Trophoblast cell (in vitro differentiated cells and primary cell): ENCODE measurements around the gene CAPZB.

ENCODE experiments used
- DNase-seq, 2 donors: peaks; one replicate each; pipeline ENCODE4 v3.0.0-alpha.2; 2016
- H2AFZ ChIP-seq: 2 replicates; pipeline ENCODE4 v1.6.1; 2013; ENCODE audit warnings: low read length, moderate library complexity, mild to moderate bottlenecking; ENCODE audit not compliant: insufficient read depth, poor library complexity
- H2AK5ac ChIP-seq: 2 replicates; pipeline ENCODE4 v1.6.1; 2013; ENCODE audit warnings: mild to moderate bottlenecking, low read length
- H2BK120ac ChIP-seq: 2 replicates; pipeline ENCODE4 v1.6.1; 2013; ENCODE audit warnings: low read length, mild to moderate bottlenecking, moderate library complexity; ENCODE audit not compliant: insufficient read depth, poor library complexity
- H2BK12ac ChIP-seq: 2 replicates; pipeline ENCODE4 v1.6.1; 2013; ENCODE audit warnings: mild to moderate bottlenecking, low read length, moderate library complexity
- H2BK5ac ChIP-seq: 2 replicates; pipeline ENCODE4 v1.6.1; 2013; ENCODE audit warnings: low read length, low read depth, moderate library complexity, mild to moderate bottlenecking; ENCODE audit not compliant: poor library complexity
- H3K14ac ChIP-seq: 2 replicates; pipeline ENCODE4 v1.6.1; 2013; ENCODE audit warnings: mild to moderate bottlenecking, low read length
- H3K18ac ChIP-seq: 2 replicates; pipeline ENCODE4 v1.6.1; 2013; ENCODE audit warnings: mild to moderate bottlenecking, low read length
- H3K23ac ChIP-seq: 2 replicates; pipeline ENCODE4 v1.6.1; 2013; ENCODE audit warnings: low read length
- H3K27ac ChIP-seq: 2 replicates; pipeline ENCODE4 v1.5.1; 2013; ENCODE audit warnings: low read depth, mild to moderate bottlenecking, inconsistent platforms, low read length, moderate library complexity
- H3K27me3 ChIP-seq: 2 replicates; pipeline ENCODE4 v1.6.1; 2013; ENCODE audit warnings: inconsistent platforms, mild to moderate bottlenecking, low read length, moderate library complexity; ENCODE audit not compliant: insufficient read depth
- H3K36me3 ChIP-seq, 2 experiments: 1 replicate in 1 of 2; 2 replicates in 1 of 2; pipeline ENCODE4 v1.6.1; 2013; ENCODE audit warnings: low read length in 2 of 2, mild to moderate bottlenecking in 2 of 2, moderate library complexity in 1 of 2; ENCODE audit not compliant: insufficient read depth in 2 of 2, control insufficient read depth in 1 of 2
- H3K4ac ChIP-seq: 2 replicates; pipeline ENCODE4 v1.6.1; 2013; ENCODE audit warnings: low read depth, mild to moderate bottlenecking, low read length, moderate library complexity
- H3K4me1 ChIP-seq, 2 experiments: 1 replicate in 1 of 2; 2 replicates in 1 of 2; pipeline ENCODE4 v1.6.1; 2013; ENCODE audit warnings: low read length in 2 of 2, mild to moderate bottlenecking in 2 of 2, moderate library complexity in 1 of 2; ENCODE audit not compliant: insufficient read depth in 2 of 2, control insufficient read depth in 1 of 2
- H3K4me2 ChIP-seq: 2 replicates; pipeline ENCODE4 v1.6.1; 2013; ENCODE audit warnings: inconsistent platforms, mild to moderate bottlenecking, low read length, moderate library complexity
- H3K4me3 ChIP-seq: 2 replicates; pipeline ENCODE4 v1.5.1; 2013; ENCODE audit warnings: mild to moderate bottlenecking, low read depth, low read length, inconsistent platforms
- H3K79me1 ChIP-seq: one replicate; pipeline ENCODE4 v1.6.1; 2013; ENCODE audit warnings: low read length
- H3K79me2 ChIP-seq: 2 replicates; pipeline ENCODE4 v1.6.1; 2013; ENCODE audit warnings: low read length, mild to moderate bottlenecking; ENCODE audit not compliant: control insufficient read depth, insufficient read depth, poor library complexity
- H3K9ac ChIP-seq: 2 replicates; pipeline ENCODE4 v1.6.1; 2013; ENCODE audit warnings: mild to moderate bottlenecking, low read length
- H3K9me3 ChIP-seq: 2 replicates; pipeline ENCODE4 v1.6.1; 2013; ENCODE audit warnings: low read depth, mild to moderate bottlenecking, control low read depth, inconsistent platforms, low read length; ENCODE audit not compliant: insufficient read depth
- H4K12ac ChIP-seq: 2 replicates; pipeline ENCODE4 v1.6.1; 2013; ENCODE audit warnings: low read depth, mild to moderate bottlenecking, low read length, moderate library complexity
- H4K8ac ChIP-seq: 2 replicates; pipeline ENCODE4 v1.6.1; 2013; ENCODE audit warnings: low read depth, mild to moderate bottlenecking, low read length, moderate library complexity
- H4K91ac ChIP-seq: one replicate; pipeline ENCODE4 v1.6.1; 2013; ENCODE audit warnings: low read depth, mild to moderate bottlenecking, low read length, moderate library complexity
- WGBS: extraction: QIAGEN DNeasy Blood & Tissue Kit; methylation state at CpG from one replicate; pipeline ENCODE4 v1.1.7; 2013; ENCODE audit warnings: missing lambda C conversion rate; ENCODE audit not compliant: insufficient read length, insufficient coverage; ENCODE audit errors: extremely low coverage; 5-methylcytosine and 5-hydroxymethylcytosine counted together

Gene CAPZB

DNA sequence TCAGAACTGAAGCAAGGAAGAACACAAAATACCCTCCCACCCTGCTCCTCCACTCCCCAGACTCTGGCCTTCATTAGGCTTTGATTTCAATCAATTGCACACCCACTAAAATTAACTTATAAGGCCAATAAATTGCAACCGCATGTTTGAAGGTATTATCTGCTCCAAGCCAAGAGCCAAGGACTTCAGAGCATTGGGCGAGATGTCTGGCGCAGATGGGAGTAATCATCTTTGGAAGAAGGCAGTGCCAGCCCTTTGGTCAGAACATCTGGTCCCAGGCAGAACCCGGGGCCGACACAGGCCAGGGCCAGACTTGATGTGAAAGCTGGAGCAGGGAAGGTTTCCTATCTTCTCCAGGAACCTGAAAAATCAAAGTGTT lies 113.2 kb downstream of the CAPZB start:
- H2AK5ac ChIP-seq, result no peak overlapping the region
- no peak overlapping the region for H4K12ac ChIP-seq
- no peak overlapping the region for H3K27ac ChIP-seq
- peaks cover 37 to 53% of the 10 kb centered on the region in 2 experiments for H3K36me3 ChIP-seq
- no CpG with 5 or more reads among the region's 5 CpGs for WGBS
- no peak overlapping the region for H3K4me2 ChIP-seq
- no peak overlapping the region for H3K9ac ChIP-seq
- no peak overlapping the region for H3K4me3 ChIP-seq
- no peak overlapping the region for H2BK5ac ChIP-seq
- peaks cover 2% of the 10 kb centered on the region for H3K79me1 ChIP-seq
- H2AFZ ChIP-seq, result no peak overlapping the region
- no peak overlapping the region for H3K18ac ChIP-seq
- no peak overlapping the region for H2BK120ac ChIP-seq
- peaks cover 3% of the 10 kb centered on the region for H3K9me3 ChIP-seq
- no peaks in the 10 kb centered on the region for H3K27me3 ChIP-seq
- no peak overlapping the region for H4K91ac ChIP-seq
- H3K14ac ChIP-seq, result no peak overlapping the region
- no peak overlapping the region for H3K4ac ChIP-seq
- H2BK12ac ChIP-seq, result no peak overlapping the region
- H3K23ac ChIP-seq, result no peak overlapping the region
- no peaks in the 10 kb centered on the region for H3K79me2 ChIP-seq
- no peak for DNase-seq
- no peak overlapping the region for H4K8ac ChIP-seq
- peaks cover 19% of the 10 kb centered on the region in 2 experiments for H3K4me1 ChIP-seq

DNA sequence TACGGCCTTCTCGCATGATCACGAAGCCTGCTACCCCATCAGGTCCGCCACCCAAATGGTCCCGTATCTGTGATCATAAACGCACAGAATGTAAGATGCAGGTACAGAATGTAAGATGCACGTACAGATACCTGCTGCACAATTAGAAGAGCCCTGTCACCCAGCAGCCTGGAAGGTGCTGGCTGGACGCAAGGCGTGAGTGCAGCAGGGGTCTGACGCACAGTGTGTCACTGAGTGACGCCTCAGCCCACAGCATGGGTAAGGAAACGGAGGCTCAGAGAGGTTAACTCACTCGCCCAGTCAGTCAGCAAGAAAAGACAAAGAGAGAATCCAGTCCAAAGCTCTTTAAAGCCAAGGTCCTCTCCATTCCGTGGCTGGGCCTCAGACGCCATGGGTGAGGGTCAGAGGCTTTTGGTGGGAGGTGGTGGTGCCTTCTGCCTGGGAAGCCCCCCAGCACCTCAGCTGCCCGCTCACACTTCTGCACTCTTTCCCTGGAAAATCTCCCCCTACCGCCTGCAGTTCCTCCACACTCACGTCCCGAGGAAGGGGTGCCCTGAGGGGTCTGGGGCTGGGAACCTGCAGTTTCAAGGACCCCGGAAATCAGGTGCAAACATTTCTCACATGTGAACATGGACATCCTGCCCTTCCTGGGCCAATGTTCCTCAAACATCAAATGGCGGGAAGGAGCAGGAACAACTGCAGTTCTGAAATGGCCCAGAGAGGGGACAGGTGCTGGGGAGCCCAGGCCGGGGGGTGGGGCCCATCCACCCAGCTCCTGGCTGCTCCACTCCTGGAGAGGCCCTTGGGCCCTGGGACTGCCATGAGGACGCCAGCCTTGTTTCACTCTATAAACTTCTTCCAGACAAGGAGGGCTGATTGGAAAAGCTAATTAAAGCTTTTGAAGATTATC lies 113.9 kb downstream of the CAPZB start:
- no peaks in the 10 kb centered on the region for H3K79me2 ChIP-seq
- H2AFZ ChIP-seq, result no peak overlapping the region
- no peak overlapping the region for H4K91ac ChIP-seq
- H3K4me2 ChIP-seq, result no peak overlapping the region
- no peak overlapping the region for H3K4me3 ChIP-seq
- H2BK12ac ChIP-seq, result no peak overlapping the region
- H4K12ac ChIP-seq, result no peak overlapping the region
- no peak overlapping the region for H2BK5ac ChIP-seq
- H3K4ac ChIP-seq, result no peak overlapping the region
- no peak overlapping the region for H3K23ac ChIP-seq
- DNase-seq, result peak in 1 of 2 donors; percentile 70
- no peak overlapping the region for H2BK120ac ChIP-seq
- no peaks in the 10 kb centered on the region for H3K27me3 ChIP-seq
- H3K14ac ChIP-seq, result no peak overlapping the region
- peaks cover 37 to 54% of the 10 kb centered on the region in 2 experiments for H3K36me3 ChIP-seq
- H3K18ac ChIP-seq, result no peak overlapping the region
- WGBS, result no CpG with 5 or more reads among the region's 23 CpGs
- H4K8ac ChIP-seq, result no peak overlapping the region
- peaks cover 3% of the 10 kb centered on the region for H3K9me3 ChIP-seq
- H3K27ac ChIP-seq, result no peak overlapping the region
- H2AK5ac ChIP-seq, result no peak overlapping the region
- H3K9ac ChIP-seq, result no peak overlapping the region
- H3K4me1 ChIP-seq, result peaks cover 19% of the 10 kb centered on the region in 2 experiments
- peaks cover 2% of the 10 kb centered on the region for H3K79me1 ChIP-seq

DNA sequence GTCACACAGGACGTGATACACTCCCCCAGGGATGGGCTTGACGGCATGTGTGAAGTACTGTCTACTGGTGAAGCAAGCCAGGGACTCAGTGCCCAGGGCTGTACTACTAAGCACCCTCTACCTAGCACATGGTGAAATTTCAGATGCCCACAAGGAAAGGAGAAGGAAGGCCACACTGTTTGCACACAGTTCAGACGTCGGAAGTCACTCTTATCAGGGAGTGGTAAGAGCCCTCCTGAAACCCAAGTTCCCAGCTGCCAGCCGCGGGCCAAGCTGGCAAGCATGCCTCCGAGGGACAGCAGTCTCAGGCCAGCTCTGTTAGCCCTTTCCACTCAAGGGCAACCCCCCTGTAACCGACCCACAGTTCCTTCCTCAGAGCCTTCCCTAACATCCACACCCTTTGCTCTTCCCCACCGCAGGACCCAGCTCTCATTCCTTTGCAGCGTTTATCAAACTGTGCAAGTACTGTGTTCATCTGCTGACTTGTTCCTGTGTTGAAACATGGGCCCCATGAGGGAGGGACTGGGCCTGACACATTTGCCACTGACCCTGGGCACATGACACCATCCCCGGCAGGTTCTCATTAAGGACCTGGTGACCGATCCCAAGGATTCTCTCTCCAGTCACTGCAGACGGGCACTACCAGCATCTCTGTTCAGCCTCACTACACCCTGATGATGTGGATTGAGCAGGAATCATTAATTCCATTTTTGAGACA lies 114.7 kb downstream of the CAPZB start:
- Histone ChIP-seq H4K12ac (no peak overlapping the region), H3K4me2 (no peak overlapping the region), H2BK5ac (no peak overlapping the region), H2BK120ac (no peak overlapping the region), H4K8ac (no peak overlapping the region), H3K14ac (peak overlapping the region; percentile 13), H2AFZ (no peak overlapping the region), H3K18ac (peak overlapping the region; percentile 22), H3K9me3 (peaks cover 3% of the 10 kb centered on the region), H3K4me1 (peaks cover 19% of the 10 kb centered on the region in 2 experiments), H2AK5ac (no peak overlapping the region), H3K36me3 (peaks cover 35 to 46% of the 10 kb centered on the region in 2 experiments), H3K79me2 (no peaks in the 10 kb centered on the region), H3K23ac (no peak overlapping the region), H3K4ac (no peak overlapping the region), H3K27me3 (no peaks in the 10 kb centered on the region), H3K27ac (no peak overlapping the region), H3K4me3 (no peak overlapping the region), H3K9ac (no peak overlapping the region), H2BK12ac (no peak overlapping the region), H3K79me1 (peaks cover 2% of the 10 kb centered on the region), H4K91ac (no peak overlapping the region)
- WGBS, result no CpG with 5 or more reads among the region's 13 CpGs
- DNase-seq, result no peak

DNA sequence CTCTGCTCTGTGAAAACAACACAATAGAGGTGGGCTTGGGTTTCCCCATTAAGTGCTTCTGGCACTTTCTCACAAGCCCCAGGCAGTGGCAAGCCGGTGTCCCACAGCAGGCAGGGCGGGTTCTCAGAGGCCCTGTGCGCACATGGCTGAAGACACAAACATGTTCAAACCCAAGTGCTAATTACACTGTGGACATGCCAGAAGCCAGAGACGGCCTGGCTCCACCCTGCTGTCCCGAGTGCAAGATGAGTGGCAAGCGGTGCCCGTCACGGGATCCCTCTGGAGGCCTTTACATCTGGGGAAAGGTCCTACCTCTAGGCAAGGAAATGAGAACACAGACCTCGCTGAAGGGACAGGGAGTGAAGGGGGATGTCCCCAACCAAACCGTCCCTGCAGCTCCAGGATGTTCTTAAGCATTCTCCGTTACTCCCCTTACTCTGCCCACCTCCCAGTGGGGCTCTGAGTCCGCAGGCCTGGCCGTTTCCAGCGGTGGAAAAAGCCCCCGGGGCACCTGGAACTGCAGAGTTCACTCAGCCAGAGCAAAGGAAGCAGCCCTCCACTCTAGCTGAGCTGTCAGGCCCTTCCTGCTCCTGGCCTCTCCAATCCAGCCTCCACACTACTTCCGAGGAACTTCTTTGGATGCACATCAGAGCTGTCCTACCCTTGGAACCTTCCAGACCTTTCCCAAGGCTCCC lies 115.8 kb downstream of the CAPZB start:
- no peak overlapping the region for H4K8ac ChIP-seq
- H3K23ac ChIP-seq, result no peak overlapping the region
- peaks cover 26 to 42% of the 10 kb centered on the region in 2 experiments for H3K36me3 ChIP-seq
- no peak overlapping the region for H2AFZ ChIP-seq
- H2BK12ac ChIP-seq, result no peak overlapping the region
- H3K14ac ChIP-seq, result peak overlapping the region; percentile 7
- peaks cover 19% of the 10 kb centered on the region in 2 experiments for H3K4me1 ChIP-seq
- no peaks in the 10 kb centered on the region for H3K79me2 ChIP-seq
- H2AK5ac ChIP-seq, result peak overlapping the region; percentile 4
- H2BK5ac ChIP-seq, result no peak overlapping the region
- H3K4me2 ChIP-seq, result no peak overlapping the region
- no CpG with 5 or more reads among the region's 16 CpGs for WGBS
- H3K27me3 ChIP-seq, result no peaks in the 10 kb centered on the region
- no peak overlapping the region for H3K27ac ChIP-seq
- H4K12ac ChIP-seq, result no peak overlapping the region
- H3K9ac ChIP-seq, result no peak overlapping the region
- DNase-seq, result no peak
- no peak overlapping the region for H2BK120ac ChIP-seq
- no peak overlapping the region for H4K91ac ChIP-seq
- no peak overlapping the region for H3K4me3 ChIP-seq
- peaks cover 3% of the 10 kb centered on the region for H3K9me3 ChIP-seq
- H3K18ac ChIP-seq, result peak overlapping the region; percentile 49
- H3K4ac ChIP-seq, result no peak overlapping the region
- H3K79me1 ChIP-seq, result peaks cover 2% of the 10 kb centered on the region
